Natural killer cell (primary cell): Measurements from ENCODE around the gene HINT3. TPM values are rescaled to one million over a fixed set of nuclear protein-coding genes. Genes with fewer than 3 reads are reported as not detected.

Source experiments
- ATAC-seq, 3 donors: fragments of 150-1000 bp in 2 of 3; fragments of 200-7000 bp in 1 of 3; cut with Tn5 transposase; 1 replicate in 1 of 3; 2 replicates in 2 of 3; pipeline ENCODE4 v1.10.0; 2021; ENCODE audit warnings: mild to moderate bottlenecking in 2 of 3, moderate library complexity in 2 of 3
- DNase-seq, 2 donors: peaks; one replicate each; pipeline versions ENCODE4 v3.0.0 to v3.0.0-alpha.2; 2013 to 2021; ENCODE audit warnings: mixed read lengths in 1 of 2
- H3K27ac ChIP-seq: one replicate; pipeline ENCODE4 v1.5.1; 2013; ENCODE audit warnings: mild to moderate bottlenecking, low read length
- H3K27me3 ChIP-seq: one replicate; pipeline ENCODE4 v1.6.1; 2013; ENCODE audit warnings: low read length; ENCODE audit not compliant: control insufficient read depth, insufficient read depth
- H3K36me3 ChIP-seq: one replicate; pipeline ENCODE4 v1.6.1; 2013; ENCODE audit warnings: low read length; ENCODE audit not compliant: control insufficient read depth, insufficient read depth
- H3K4me1 ChIP-seq: one replicate; pipeline ENCODE4 v1.6.1; 2013; ENCODE audit warnings: low read length; ENCODE audit not compliant: control insufficient read depth, insufficient read depth
- H3K4me3 ChIP-seq: one replicate; pipeline ENCODE4 v1.5.1; 2013; ENCODE audit warnings: low read length
- H3K9me3 ChIP-seq: one replicate; pipeline ENCODE4 v1.6.1; 2013; ENCODE audit warnings: low read length; ENCODE audit not compliant: control insufficient read depth, insufficient read depth
- H3K27ac Mint-ChIP-seq, 2 donors: one replicate each; pipeline ENCODE4 v1.8.0; 2022; ENCODE audit warnings: mild to moderate bottlenecking in 2 of 2, mixed read lengths in 2 of 2, moderate library complexity in 1 of 2
- H3K27me3 Mint-ChIP-seq, 2 donors: one replicate each; pipeline ENCODE4 v1.8.0; 2022; ENCODE audit warnings: low read depth in 2 of 2, mixed read lengths in 2 of 2
- H3K36me3 Mint-ChIP-seq: one replicate; pipeline ENCODE4 v1.8.0; 2022; ENCODE audit warnings: mixed read lengths
- H3K4me1 Mint-ChIP-seq, 2 donors: one replicate each; pipeline ENCODE4 v1.8.0; 2022; ENCODE audit warnings: mixed read lengths in 2 of 2
- H3K4me3 Mint-ChIP-seq: one replicate; pipeline ENCODE4 v1.8.0; 2022; ENCODE audit warnings: mild to moderate bottlenecking, moderate library complexity, mixed read lengths
- H3K9me3 Mint-ChIP-seq, 2 donors: one replicate each; pipeline ENCODE4 v1.8.0; 2022; ENCODE audit warnings: mixed read lengths in 2 of 2
- WGBS: methylation state at CpG from one replicate; pipeline ENCODE4 v1.1.7; 2013; ENCODE audit warnings: missing lambda C conversion rate; ENCODE audit not compliant: insufficient coverage; 5-methylcytosine and 5-hydroxymethylcytosine counted together
- intact Hi-C: fragments of 100-400 bp; cut with micrococcal nuclease; formaldehyde crosslinking; loops from one replicate; pipeline ENCODE4 v1.14.2; 2022
- total RNA-seq, 4 donors: library from RNA; stranded (reverse); fragments of 120-200 nt in 1 of 4; gene quantifications; one replicate each; pipeline versions ENCODE4 v1.2.3 to v1.2.4, GENCODE V29; 2013 to 2022
- TF ChIP-seq, protein P1 (sequence below): fragments of 200-600 bp; IDR thresholded peaks from one replicate; pipeline ENCODE4 v1.8.0; 2022; ENCODE audit warnings: antibody characterized with exemption

Gene HINT3
- total RNA-seq, 3 donors from 2014 or later (not counting 1 experiment from before 2014, with no cell fraction given): 9.7 to 10.5 (median 10.3) TPM

DNA sequence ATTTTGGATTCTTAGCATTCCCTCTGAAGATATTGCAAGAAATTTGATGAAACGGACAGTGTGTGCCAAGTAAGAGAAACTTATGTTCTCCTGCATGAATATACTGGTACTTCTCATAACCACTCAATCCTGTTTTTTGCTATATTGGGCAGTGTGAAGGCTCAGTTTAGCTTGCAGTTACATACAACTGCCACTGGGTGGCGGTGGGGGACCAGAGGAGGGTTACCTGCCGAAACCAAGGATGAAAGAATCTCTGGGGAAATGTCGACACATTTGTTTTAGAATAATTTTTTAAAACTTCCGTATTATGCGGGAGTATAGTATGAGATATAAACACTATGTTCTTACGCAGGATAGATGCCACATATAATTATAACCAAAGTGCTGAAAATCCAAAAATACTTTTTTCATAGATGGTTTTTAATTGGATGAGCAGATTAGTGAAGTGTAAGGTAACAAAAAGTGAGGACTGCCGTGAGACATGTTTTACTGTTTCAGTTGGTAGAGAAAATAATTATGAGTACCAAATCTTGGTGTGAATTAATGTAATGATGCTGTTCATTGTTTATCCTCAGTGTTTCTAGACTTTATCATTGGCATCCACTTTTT, 39.5 kb downstream of the HINT3 start:
- Histone ChIP-seq H3K9me3 (no peaks in the 10 kb centered on the region), H3K36me3 (peaks cover 19% of the 10 kb centered on the region), H3K4me1 (no peaks in the 10 kb centered on the region), H3K27me3 (no peaks in the 10 kb centered on the region), H3K27ac (no peak overlapping the region), H3K4me3 (no peak overlapping the region)
- Mint-ChIP-seq H3K4me3 (peak overlapping the region; percentile 53), H3K4me1 (peaks cover 4 to 5% of the 10 kb centered on the region in 2 donors), H3K9me3 (no peaks in the 10 kb centered on the region), H3K27me3 (no peaks in the 10 kb centered on the region), H3K27ac (no peak overlapping the region), H3K36me3 (peaks cover 19% of the 10 kb centered on the region)
- WGBS: 12% methylated on average over 5 of the region's 8 CpGs
- TF ChIP-seq, protein P1, sequence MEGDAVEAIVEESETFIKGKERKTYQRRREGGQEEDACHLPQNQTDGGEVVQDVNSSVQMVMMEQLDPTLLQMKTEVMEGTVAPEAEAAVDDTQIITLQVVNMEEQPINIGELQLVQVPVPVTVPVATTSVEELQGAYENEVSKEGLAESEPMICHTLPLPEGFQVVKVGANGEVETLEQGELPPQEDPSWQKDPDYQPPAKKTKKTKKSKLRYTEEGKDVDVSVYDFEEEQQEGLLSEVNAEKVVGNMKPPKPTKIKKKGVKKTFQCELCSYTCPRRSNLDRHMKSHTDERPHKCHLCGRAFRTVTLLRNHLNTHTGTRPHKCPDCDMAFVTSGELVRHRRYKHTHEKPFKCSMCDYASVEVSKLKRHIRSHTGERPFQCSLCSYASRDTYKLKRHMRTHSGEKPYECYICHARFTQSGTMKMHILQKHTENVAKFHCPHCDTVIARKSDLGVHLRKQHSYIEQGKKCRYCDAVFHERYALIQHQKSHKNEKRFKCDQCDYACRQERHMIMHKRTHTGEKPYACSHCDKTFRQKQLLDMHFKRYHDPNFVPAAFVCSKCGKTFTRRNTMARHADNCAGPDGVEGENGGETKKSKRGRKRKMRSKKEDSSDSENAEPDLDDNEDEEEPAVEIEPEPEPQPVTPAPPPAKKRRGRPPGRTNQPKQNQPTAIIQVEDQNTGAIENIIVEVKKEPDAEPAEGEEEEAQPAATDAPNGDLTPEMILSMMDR: peak; percentile 99
- intact Hi-C loops: loop anchor here (2.0 to 5.0 kb wide), 2 partner anchors 175 to 1271 kb away; partner anchors contain the start of gene RNF146
- ATAC-seq (peak; percentile 96 to 100 (median 99)), DNase-seq (peak; percentile 60 to 88)

DNA sequence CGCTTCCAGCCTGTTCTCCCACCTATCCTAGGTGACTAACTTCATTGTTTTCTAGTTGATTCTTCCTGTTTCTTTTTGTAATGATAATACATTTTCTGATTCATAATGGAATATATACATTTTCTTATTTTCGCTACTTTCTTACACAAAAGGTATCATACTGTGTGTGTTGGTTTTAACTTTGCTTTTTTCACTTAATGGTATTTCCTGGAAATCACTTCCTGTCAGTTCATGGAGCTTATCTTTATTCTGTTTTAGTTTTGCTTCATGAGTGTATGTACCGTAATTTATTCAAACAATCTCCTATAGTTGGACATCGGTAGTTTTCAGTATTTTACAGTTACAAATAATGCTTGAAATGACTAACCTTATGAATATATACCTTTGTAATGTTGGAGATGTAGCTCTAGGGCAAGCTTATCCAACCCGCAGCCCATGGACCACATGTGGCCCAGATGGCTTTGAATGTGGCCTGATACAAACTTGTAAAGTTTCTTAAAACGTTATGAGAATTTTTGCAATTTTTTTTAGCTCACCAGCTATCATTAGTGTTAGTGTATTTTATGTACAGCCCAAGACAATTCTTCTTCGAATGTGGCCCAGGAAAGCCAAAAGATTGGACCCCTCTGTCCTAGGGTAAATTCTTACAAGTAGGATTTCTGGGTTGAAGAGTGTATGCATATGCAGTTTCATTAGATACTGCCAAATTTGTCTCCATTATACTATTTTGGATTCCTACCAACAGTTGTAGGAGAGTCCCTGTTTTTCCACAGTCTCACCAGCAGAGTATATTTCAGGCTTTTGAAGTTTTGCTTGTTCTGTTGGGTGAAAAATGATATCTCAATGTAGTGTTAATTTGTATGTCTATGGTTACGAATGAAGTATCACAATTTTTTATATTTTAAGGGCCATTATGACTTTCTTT, 46.4 kb downstream of the HINT3 start:
- no peaks in the 10 kb centered on the region for H3K27me3 ChIP-seq
- Mint-ChIP-seq H3K4me3 (no peak overlapping the region), H3K27me3 (no peaks in the 10 kb centered on the region), H3K9me3 (no peaks in the 10 kb centered on the region), H3K27ac (no peak overlapping the region), H3K36me3 (peaks cover 25% of the 10 kb centered on the region), H3K4me1 (peaks cover 0 to 12% of the 10 kb centered on the region in 2 donors)
- H3K9me3 ChIP-seq: no peaks in the 10 kb centered on the region
- TF ChIP-seq, protein P1: no peak
- peaks cover 24% of the 10 kb centered on the region for H3K36me3 ChIP-seq
- intact Hi-C loops: no loop called here
- no peak for ATAC-seq
- no peak overlapping the region for H3K4me3 ChIP-seq
- H3K4me1 ChIP-seq: no peaks in the 10 kb centered on the region
- H3K27ac ChIP-seq: no peak overlapping the region
- WGBS: 97% methylated on average over 4 of the region's 8 CpGs
- DNase-seq: no peak

DNA sequence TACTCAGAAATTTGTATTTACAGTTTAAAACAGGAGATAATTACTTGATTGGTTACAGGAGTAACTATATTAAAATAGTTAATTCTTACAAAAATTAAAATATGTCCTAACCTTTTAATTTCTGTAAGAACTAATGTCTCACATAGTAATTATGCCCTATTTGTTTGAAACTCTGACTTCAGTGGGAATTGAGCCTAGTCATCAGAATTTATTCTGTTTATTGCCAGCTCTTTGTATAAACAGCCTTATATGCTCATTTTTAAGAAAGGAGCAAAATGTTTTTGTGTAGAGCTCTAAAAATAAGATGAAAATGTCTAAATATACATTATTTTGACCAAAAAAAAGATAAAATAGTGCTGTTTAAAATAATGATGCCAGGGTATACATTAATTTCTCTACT, 51.2 kb downstream of the HINT3 start:
- intact Hi-C loops: no loop called here
- DNase-seq (no peak), ATAC-seq (no peak)
- TF ChIP-seq, protein P1: no peak
- Mint-ChIP-seq H3K27me3 (no peaks in the 10 kb centered on the region), H3K4me1 (peaks cover 0 to 7% of the 10 kb centered on the region in 2 donors), H3K9me3 (no peaks in the 10 kb centered on the region), H3K27ac (no peak overlapping the region), H3K36me3 (peaks cover 15% of the 10 kb centered on the region), H3K4me3 (no peak overlapping the region)
- Histone ChIP-seq H3K36me3 (peaks cover 37% of the 10 kb centered on the region), H3K9me3 (no peaks in the 10 kb centered on the region), H3K27ac (no peak overlapping the region), H3K4me1 (no peaks in the 10 kb centered on the region), H3K27me3 (no peaks in the 10 kb centered on the region), H3K4me3 (no peak overlapping the region)
